Measurements from ENCODE around the gene FAM50B. TPM values are rescaled to one million over a fixed set of nuclear protein-coding genes. Genes with fewer than 3 reads are reported as not detected.
A peak's percentile ranks its signal among the peaks of the same experiment; 100 is the strongest.

The FAM50B gene
- total and polyA plus RNA-seq, 2 of the 13 experiments (the other 11 are each of a cell fraction or from before 2014, with no cell fraction given), result 0.05 TPM; not detected in 1

- TF ChIP-seq MIER3 (CRISPR knock-in tag; IDR thresholded peaks at IDR 0.05; ENCODE audit: borderline replicate concordance) (0 out of 2 replicates have a peak, but pooled peaks have one; percentile 76), BCL6 (CRISPR knock-in tag; IDR thresholded peaks at IDR 0.05) (peak; percentile 94), ZNF772 (CRISPR knock-in tag; IDR thresholded peaks at IDR 0.05) (peak; percentile 45; the same call in 1 of the 2 replicates), MYC (CRISPR knock-in tag; IDR thresholded peaks at IDR 0.05; ENCODE audit: borderline replicate concordance) (peak; percentile 68), CC2D1A (CRISPR knock-in tag; IDR thresholded peaks at IDR 0.05) (no peak), ZMAT3 (CRISPR knock-in tag; conservative IDR thresholded peaks at IDR 0.05) (0 out of 2 replicates have a peak, but pooled peaks have one; percentile 28), ZNF879 (CRISPR knock-in tag; IDR thresholded peaks at IDR 0.05) (no peak), ZBTB43 (CRISPR knock-in tag; conservative IDR thresholded peaks at IDR 0.05) (0 out of 2 replicates have a peak, but pooled peaks have one; percentile 16), PATZ1 (CRISPR knock-in tag; IDR thresholded peaks at IDR 0.05) (peak; percentile 36; the same call in 1 of the 2 replicates), RCOR2 (CRISPR knock-in tag; IDR thresholded peaks at IDR 0.05) (no peak; the same call in 1 of the 2 replicates), ZNF143 (CRISPR knock-in tag; IDR thresholded peaks at IDR 0.05) (no peak), FOXA3 (CRISPR knock-in tag; IDR thresholded peaks at IDR 0.05) (peak; percentile 58), SIX4 (CRISPR knock-in tag; IDR thresholded peaks at IDR 0.05) (0 out of 2 replicates have a peak, but pooled peaks have one; percentile 48), ZNF747 (CRISPR knock-in tag; IDR thresholded peaks at IDR 0.05; ENCODE audit: borderline replicate concordance) (0 out of 2 replicates have a peak, but pooled peaks have one; percentile 41), ADNP (CRISPR knock-in tag; IDR thresholded peaks at IDR 0.05) (peak; percentile 77), CCDC6 (CRISPR knock-in tag; IDR thresholded peaks at IDR 0.05) (peak; percentile 36; the same call in 1 of the 2 replicates), IRF2 (CRISPR knock-in tag; IDR thresholded peaks at IDR 0.05) (peak; percentile 26; the same call in 1 of the 2 replicates), HNRNPUL1 (IDR thresholded peaks at IDR 0.05; ENCODE audit: low read depth, low read length) (no peak), ZNF468 (CRISPR knock-in tag; IDR thresholded peaks at IDR 0.05) (no peak), ZNF775 (CRISPR knock-in tag; IDR thresholded peaks at IDR 0.05; ENCODE audit: borderline replicate concordance) (0 out of 2 replicates have a peak, but pooled peaks have one; percentile 20), SALL1 (CRISPR knock-in tag; IDR thresholded peaks at IDR 0.05) (peak; percentile 82), ZMYM4 (CRISPR knock-in tag; IDR thresholded peaks at IDR 0.05) (peak; percentile 77), ZNF224 (CRISPR knock-in tag; IDR thresholded peaks at IDR 0.05) (peak; percentile 47; the same call in 1 of the 2 replicates), TARDBP (CRISPR knock-in tag; IDR thresholded peaks at IDR 0.05) (peak; percentile 27; the same call in 1 of the 2 replicates), XBP1 (CRISPR knock-in tag; IDR thresholded peaks at IDR 0.05) (no peak), LCORL (IDR thresholded peaks at IDR 0.05) (no peak), LCORL (CRISPR knock-in tag; IDR thresholded peaks at IDR 0.05) (peak; percentile 84)
- TF ChIP-seq, protein P1, sequence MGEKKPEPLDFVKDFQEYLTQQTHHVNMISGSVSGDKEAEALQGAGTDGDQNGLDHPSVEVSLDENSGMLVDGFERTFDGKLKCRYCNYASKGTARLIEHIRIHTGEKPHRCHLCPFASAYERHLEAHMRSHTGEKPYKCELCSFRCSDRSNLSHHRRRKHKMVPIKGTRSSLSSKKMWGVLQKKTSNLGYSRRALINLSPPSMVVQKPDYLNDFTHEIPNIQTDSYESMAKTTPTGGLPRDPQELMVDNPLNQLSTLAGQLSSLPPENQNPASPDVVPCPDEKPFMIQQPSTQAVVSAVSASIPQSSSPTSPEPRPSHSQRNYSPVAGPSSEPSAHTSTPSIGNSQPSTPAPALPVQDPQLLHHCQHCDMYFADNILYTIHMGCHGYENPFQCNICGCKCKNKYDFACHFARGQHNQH (CRISPR knock-in tag; IDR thresholded peaks at IDR 0.05), result 0 out of 2 replicates have a peak, but pooled peaks have one; percentile 47
These were observed 23.8 kb upstream of the FAM50B start (continued) for GRCh38 chr6:3825331-3825831.

Measured in HepG2 (cell line).